PFSK-1 (cell line): ENCODE data around the gene SPATS2L.

Source experiments
- FOXP2 ChIP-seq: optimal IDR thresholded peaks from 2 replicates; pipeline ENCODE3; 2011; ENCODE audit warnings: borderline replicate concordance, control low read depth, inconsistent platforms; ENCODE audit not compliant: insufficient read depth; ENCODE audit errors: extremely low read length, extremely low read depth
- POLR2AphosphoS5 ChIP-seq: IDR thresholded peaks from 2 replicates; pipeline ENCODE4 v1.6.1; 2012; ENCODE audit warnings: low read depth, mild to moderate bottlenecking, control low read depth, low read length, moderate library complexity
- SIN3A ChIP-seq: IDR thresholded peaks from 2 replicates; pipeline ENCODE4 v1.6.1; 2012; ENCODE audit warnings: mild to moderate bottlenecking, low read length, moderate library complexity, borderline replicate concordance; ENCODE audit not compliant: insufficient read depth
- TAF1 ChIP-seq: IDR thresholded peaks from 2 replicates; pipeline ENCODE4 v1.6.1; 2012; ENCODE audit warnings: low read length, control low read depth, borderline replicate concordance; ENCODE audit not compliant: insufficient read depth
- TF ChIP-seq, protein P1 (sequence below), 2 experiments: IDR thresholded peaks; 2 replicates each; pipeline versions ENCODE4 v1.6.1 to v1.8.0; 2011 to 2012; ENCODE audit warnings: low read depth in 2 of 2, low read length in 2 of 2, control low read depth in 1 of 2, inconsistent platforms in 1 of 2, mild to moderate bottlenecking in 1 of 2, moderate library complexity in 1 of 2; ENCODE audit not compliant: insufficient read depth in 1 of 2

The SPATS2L gene

DNA sequence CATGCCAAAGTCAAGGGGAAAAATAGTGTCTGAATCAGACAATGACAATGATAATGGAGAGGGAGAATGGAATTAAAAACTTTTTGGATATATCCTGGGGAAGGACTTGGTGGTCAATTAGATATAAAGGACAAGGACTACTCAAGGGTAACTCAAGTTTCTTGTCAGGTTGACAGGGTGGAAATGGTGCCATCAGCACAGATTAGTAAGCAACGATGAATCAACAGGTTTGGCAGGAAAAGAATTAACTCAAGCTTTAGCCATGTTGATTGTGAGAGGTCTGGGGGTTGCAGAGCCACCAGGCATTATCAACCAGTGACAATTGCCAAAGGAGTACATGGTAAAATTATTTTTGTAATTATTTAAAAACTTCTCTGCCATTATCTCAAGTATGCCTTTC lies 35.8 kb upstream of the SPATS2L start:
- TF ChIP-seq TAF1 (no peak), SIN3A (no peak), POLR2AphosphoS5 (no peak), FOXP2 (no peak)
- TF ChIP-seq, protein P1, sequence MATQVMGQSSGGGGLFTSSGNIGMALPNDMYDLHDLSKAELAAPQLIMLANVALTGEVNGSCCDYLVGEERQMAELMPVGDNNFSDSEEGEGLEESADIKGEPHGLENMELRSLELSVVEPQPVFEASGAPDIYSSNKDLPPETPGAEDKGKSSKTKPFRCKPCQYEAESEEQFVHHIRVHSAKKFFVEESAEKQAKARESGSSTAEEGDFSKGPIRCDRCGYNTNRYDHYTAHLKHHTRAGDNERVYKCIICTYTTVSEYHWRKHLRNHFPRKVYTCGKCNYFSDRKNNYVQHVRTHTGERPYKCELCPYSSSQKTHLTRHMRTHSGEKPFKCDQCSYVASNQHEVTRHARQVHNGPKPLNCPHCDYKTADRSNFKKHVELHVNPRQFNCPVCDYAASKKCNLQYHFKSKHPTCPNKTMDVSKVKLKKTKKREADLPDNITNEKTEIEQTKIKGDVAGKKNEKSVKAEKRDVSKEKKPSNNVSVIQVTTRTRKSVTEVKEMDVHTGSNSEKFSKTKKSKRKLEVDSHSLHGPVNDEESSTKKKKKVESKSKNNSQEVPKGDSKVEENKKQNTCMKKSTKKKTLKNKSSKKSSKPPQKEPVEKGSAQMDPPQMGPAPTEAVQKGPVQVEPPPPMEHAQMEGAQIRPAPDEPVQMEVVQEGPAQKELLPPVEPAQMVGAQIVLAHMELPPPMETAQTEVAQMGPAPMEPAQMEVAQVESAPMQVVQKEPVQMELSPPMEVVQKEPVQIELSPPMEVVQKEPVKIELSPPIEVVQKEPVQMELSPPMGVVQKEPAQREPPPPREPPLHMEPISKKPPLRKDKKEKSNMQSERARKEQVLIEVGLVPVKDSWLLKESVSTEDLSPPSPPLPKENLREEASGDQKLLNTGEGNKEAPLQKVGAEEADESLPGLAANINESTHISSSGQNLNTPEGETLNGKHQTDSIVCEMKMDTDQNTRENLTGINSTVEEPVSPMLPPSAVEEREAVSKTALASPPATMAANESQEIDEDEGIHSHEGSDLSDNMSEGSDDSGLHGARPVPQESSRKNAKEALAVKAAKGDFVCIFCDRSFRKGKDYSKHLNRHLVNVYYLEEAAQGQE (IDR thresholded peaks at IDR 0.05; ENCODE audit: insufficient read depth in 1 of 2, low read depth in 2 of 2, low read length in 2 of 2): no peak

DNA sequence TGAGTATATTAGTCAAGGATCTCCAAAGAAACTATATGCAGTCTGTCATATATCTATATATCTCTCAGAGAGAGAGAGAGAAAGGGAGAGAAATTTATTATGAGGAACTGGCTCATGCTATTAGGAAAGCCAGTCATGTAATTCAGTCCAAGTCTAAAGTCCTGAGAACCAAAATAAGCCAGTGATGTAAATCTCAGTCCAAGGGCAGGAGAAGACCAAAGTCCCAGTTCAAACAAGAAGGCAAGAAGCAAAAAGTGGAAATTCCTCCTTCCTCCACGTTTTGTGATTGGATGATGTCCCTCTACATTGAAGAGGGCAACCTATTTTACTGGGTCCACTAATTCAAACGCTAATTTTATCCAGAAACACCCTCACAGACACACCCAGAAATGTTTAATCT lies 34.2 kb upstream of the SPATS2L start:
- TF ChIP-seq SIN3A (no peak), TAF1 (no peak), POLR2AphosphoS5 (no peak), FOXP2 (no peak)
- TF ChIP-seq, protein P1 (IDR thresholded peaks at IDR 0.05; ENCODE audit: insufficient read depth in 1 of 2, low read depth in 2 of 2, low read length in 2 of 2): no peak

DNA sequence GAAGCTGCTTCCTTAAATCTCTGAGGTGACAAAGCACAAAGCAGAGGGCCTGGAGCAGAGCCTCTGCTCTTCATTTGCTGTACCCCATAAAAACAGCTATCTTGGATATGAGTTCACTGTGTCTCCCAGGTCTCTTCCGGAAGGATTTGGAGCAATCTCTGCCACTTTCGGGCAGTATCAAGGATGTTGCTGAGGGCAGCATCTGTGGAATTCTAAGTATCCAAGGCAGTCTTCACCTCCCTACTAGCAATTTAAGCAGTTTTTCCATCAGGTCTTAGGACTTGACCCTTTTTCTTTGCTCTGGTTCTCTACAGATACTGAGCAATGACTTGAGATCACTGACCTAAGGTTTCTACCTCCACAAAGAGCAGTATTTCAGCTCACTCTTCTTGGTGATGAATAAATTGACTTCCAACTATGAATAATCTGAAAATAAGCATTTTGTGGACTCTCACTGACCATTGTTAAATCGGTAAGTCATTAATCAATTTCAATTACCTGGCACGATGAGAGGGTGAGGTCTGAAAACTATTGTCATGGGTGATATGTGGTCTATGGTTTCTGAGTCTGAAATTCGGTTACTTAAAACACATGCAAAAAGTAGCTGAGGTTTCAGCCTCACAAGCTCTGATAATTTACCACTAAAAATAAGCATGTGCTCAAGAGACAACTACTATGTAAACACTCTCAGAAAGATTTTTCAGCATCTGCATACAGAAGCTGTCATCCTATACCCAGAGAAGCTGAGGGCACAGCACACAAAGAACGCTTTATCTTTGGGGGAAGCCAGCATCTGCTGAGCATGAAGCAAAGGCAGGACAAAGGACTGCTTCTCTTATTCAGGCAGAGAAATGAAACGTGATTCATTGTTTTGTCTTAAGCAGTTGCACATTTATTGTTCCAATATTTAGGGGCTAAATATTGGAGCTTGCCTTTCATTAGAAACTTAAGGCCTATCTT lies 32.1 kb upstream of the SPATS2L start:
- TF ChIP-seq FOXP2 (no peak), SIN3A (no peak), POLR2AphosphoS5 (no peak), TAF1 (no peak)
- TF ChIP-seq, protein P1 (IDR thresholded peaks at IDR 0.05; ENCODE audit: insufficient read depth in 1 of 2, low read depth in 2 of 2, low read length in 2 of 2): no peak

- TF ChIP-seq POLR2AphosphoS5 (no peak), FOXP2 (no peak), SIN3A (no peak), TAF1 (no peak)
- TF ChIP-seq, protein P1 (IDR thresholded peaks at IDR 0.05; ENCODE audit: insufficient read depth in 1 of 2, low read depth in 2 of 2, low read length in 2 of 2): no peak
Measured at GRCh38 chr2:200275295-200276013, 31.0 kb upstream of the SPATS2L start.
